Right renal cortex interstitium (tissue), 3 donors: ENCODE data around the gene PNRC2. TPM values are rescaled to one million over a fixed set of nuclear protein-coding genes. Genes with fewer than 3 reads are reported as not detected.

Source experiments
- DNase-seq, 3 donors: peaks; one replicate each; pipeline ENCODE4 v3.0.0-alpha.2; 2013; ENCODE audit warnings: low read depth in 3 of 3, low spot score in 2 of 3
- polyA plus RNA-seq, 3 donors: library from polyadenylated mRNA; unstranded; fragments of 120-200 nt; gene quantifications; one replicate each; pipeline ENCODE4 v1.2.1, GENCODE V29; 2013; ENCODE audit not compliant: insufficient read length in 3 of 3

PNRC2 gene
- 100 to 1,000 TPM; 232 to 261 (median 259) TPM for polyA plus RNA-seq

- DNase-seq: peak; percentile 89 to 94 (median 90)
These were observed at the start of gene PNRC2 for GRCh38 chr1:23959461-23960290. PNRC2 (plus strand) TSS chr1:23959828; CDS start chr1:23961458, 1,630 bp downstream.

GRCh38 chr1:23910144-23910543 is 49.5 kb upstream of the PNRC2 start:
- DNase-seq: no peak

GRCh38 chr1:23910553-23911246 is 48.9 kb upstream of the PNRC2 start:
- no peak for DNase-seq

GRCh38 chr1:23911921-23912320 is 47.7 kb upstream of the PNRC2 start:
- DNase-seq: no peak

DNA sequence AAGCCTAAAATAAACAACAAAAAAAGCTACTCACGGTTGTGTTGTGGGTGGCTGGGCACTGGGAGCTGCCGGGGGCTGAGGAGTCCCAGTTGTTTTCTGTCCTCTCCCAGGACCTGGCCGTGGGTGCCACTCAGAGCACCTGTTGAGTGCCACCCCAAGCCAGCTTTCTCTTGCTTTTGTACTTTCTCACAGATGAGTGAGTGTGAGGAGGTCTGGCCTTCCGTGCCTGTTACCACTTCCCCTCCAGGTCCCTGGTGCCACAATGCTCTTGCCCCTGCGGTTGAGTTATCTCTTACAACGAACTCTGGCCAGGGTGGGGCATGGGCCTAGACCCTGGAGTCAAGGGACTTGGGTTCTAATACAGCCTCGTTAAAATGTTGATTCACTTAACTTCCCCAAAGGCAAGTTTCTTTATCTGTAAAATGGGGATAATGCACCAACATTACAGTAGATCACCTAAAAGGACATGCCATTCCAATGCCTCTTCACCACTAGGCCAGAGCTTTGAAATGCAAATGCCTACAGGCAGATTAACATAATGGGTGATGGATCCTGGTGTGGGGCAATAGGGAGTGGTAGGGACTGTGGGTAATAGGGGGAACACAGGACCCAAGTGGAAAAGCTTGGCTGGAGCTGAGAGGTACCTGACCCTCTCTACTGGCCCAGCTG is 46.3 kb upstream of the PNRC2 start, which contains the start of gene CNR2:
Gene CNR2 (minus strand): TSS at position 151 of the 669 bp plus-strand sequence. CDS start 37,745 bp downstream, outside the sequence.
- DNase-seq: no peak

DNA sequence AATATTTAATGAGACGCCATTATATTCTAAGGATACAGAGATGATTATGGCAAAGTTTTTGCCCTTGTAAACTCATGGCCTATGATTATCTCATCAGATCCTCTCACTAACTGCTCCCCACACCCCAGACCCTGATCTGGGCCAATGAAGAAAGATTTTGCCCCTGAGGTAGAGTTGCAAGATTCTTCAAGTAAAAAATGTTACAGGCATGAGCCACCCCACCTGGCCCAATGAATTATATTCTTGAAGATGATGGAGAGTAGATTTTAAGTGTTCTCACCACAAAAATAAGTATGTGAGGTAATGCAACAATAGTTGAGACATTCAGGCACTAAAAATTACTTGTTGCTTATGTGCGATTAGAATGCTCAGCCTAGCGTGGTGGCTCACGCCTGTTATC is 44.7 kb upstream of the PNRC2 start:
- DNase-seq: no peak

DNA sequence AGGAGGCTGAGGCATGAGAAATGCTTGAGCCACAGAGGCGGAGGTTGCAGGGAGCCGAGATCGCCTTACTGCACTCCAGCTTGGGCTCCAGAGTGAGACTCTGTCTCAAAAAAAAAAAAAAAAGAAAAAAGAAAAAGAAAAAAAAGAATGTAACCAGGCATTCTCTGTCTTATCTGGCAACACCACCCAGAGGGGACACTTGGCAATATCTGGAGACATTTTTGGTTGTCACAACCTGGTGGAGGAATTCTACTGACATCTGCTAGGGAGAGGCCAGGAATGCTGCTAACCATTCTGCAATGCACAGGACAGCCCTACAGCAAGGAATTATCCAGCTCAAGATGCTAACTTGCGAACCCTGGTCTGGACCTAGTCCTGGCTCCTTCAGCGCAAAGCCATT is 44.2 kb upstream of the PNRC2 start:
- no peak for DNase-seq

DNA sequence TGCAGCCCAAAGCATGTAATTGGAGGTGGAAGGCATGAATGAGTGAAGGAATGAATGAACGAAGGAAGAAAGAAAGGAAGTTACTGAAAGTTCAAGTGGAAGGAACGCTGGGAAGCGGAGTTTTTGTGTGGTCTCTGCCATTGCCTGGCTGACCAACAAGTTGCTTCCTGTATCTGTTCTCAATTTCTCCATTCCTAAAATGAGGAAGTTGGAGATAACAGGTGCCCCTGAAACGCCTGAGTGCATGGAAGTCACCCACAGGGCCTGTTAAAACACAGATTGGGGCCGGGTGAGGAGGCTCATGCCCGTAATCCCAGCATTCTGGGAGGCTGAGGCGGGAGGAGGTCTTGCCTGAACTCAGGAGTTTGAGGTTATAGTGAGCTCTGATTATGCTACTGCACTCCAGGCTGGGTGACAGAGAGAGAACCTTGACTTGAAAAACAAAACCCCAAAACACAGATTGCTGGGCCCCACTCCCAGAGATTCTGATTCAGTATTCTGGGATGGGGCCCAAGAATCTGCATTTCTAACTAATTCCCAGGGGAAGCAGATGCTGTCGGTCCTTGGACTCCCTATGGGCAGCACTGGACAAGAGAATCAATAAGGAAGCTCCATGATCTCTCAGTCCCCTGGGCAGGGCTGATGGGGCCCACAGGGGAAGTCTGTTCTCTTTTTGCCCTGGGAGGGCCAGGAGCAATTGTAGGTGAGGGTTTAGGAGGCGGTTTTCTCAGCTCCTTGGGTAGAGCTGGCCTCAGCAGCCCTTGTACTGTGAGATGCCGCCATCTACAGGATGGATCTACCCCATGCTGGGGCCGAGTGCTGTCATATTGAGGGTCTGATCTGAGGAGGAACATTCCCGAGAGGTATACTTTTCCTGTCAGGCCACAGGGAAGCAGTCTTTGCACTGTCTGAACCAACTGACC is 43.2 kb upstream of the PNRC2 start:
- peak in 2 of 3 donors; percentile 27 to 59 for DNase-seq

- DNase-seq: no peak
These were observed 37.2 kb upstream of the PNRC2 start for GRCh38 chr1:23922321-23922943.

- DNase-seq: no peak
These were observed 35.8 kb upstream of the PNRC2 start for GRCh38 chr1:23923592-23924499.

DNA sequence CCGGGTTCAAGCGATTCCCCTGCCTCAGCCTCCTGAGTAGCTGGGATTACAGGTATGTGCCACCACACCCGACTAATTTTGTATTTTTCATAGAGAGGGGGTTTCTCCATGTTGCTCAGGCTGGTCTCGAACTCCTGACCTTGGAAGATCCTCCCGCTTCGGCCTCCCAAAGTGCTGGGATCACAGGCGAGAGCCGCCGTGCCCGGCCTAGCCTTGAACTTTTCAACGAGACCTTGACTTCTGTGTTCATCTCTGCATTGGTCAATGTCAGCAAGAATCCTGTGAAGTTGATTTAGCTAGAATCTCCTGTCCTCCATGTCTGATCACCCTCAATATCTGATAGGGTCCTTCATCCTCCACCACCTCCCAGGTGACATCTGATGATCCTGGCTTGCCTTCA is 35.0 kb upstream of the PNRC2 start:
- DNase-seq: no peak

DNA sequence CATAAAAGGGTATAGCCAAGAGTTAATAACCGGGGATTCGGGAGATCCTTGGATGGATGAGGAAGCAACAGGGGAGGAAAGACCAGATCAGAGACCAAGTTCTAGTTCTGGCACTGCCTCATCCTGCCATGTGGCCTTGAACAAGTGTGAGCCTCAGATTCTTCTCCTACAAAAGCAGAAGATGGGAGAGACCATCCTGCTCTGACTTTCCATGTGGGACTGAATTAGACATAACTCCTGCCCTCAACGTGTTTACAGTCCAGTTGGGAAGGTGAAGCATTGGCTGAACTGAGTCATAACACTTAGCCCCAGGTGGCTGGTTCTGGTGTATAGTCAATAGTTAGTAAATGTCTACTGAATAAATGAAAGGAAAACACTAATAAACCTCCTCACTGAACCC is 34.3 kb upstream of the PNRC2 start:
- DNase-seq: no peak

DNA sequence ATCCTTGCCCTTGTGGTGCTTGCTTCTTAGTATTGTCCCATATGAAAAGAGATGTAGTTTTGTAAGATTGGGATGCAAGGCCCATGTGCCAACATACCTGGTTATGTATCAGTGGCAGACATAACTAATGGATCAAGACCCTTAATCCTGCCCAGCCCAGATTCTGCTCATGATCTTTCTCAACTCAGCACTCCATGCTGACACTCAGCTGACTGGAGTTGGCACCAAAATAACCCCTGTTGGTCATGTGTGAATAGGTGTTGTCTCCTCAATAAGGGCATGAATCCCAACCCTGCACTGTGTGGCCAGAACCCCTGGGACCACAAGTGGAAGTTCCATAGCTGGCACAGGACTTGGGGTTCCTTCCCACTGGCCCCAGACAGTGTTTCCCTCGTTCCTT is 32.5 kb upstream of the PNRC2 start:
- DNase-seq: no peak

- no peak for DNase-seq
These were observed 30.8 kb upstream of the PNRC2 start for GRCh38 chr1:23928789-23929188.

GRCh38 chr1:23930270-23930669 is 29.4 kb upstream of the PNRC2 start:
- no peak for DNase-seq

GRCh38 chr1:23930861-23931490 is 28.7 kb upstream of the PNRC2 start:
- no peak for DNase-seq

DNA sequence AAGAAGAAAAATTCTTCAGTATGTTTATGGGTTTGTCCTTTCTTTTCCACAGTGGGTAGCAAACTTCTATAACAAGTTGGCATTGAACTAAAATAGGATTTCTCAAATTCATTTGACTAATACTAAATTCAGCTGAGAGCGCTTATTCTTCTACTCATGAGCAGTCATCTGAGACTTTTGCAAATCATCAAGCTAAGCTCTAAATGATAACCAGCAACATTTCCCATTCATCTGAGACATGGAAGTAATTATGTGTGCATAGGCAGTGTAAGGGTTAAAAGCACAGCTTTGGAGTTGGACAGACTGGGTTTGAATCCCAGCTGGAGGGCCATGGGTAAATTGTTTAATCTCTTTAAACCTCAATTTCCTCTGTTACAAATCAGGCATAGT is 28.1 kb upstream of the PNRC2 start:
- DNase-seq: no peak

GRCh38 chr1:23936481-23937176 is 23.0 kb upstream of the PNRC2 start:
- no peak for DNase-seq
